ENCODE data around the gene AKR7A3. TPM values are rescaled to one million over a fixed set of nuclear protein-coding genes. Genes with fewer than 3 reads are reported as not detected.
A peak's percentile ranks its signal among the peaks of the same experiment; 100 is the strongest.

AKR7A3 gene
- total and polyA plus RNA-seq, 9 donors: 0.23 to 3.5 (median 2.0) TPM

DNA sequence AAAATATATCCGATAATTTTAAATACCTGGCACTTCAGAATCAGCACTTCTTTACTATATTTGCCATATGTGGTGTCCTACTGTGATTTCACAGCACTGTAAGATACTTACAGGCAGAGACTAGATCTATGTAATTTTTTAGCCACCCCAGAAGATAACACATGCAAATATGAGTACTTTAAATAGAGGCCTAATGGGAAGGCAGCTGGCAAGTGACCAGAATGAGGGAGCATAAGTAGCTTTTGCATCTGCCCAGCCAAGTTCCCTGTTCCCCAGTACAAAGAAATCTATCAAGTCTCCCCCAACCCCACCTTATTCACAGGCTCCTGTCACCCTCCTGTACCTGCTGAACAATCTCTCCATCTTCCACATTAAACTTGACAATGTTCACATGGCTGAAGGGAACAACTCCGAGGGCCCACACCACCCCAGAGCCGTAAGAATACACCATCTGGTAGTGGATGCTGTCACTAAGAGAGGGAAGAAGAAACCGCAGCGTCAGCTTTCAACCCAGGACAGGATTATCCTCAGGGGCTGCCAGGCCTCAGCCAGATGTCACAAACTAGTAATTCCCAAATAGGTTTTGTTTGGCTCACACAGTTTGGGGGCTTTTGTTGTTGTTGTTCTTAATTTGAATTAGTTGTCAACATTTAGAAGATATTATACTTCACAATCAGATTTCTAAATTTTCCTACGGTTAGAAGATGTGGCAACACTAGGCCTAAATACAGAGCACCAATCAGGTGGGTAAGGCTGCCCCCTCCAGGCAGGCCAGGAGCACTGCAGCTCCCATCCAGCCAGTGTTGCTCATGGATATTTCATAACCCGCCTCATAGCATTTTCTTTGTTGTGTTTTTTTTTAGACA lies 47.7 kb downstream of the AKR7A3 start:
- Histone ChIP-seq H3K4me1 (ENCODE audit: insufficient read depth) (no peaks in the 10 kb centered on the region), H3K36me3 (no peaks in the 10 kb centered on the region), H3K27ac (peak overlapping the region; percentile 11 to 42), H3K9me3 (no peaks in the 10 kb centered on the region), H3K27me3 (no peaks in the 10 kb centered on the region), H3K4me3 (no peak overlapping the region)
- peak; percentile 57 to 81 (median 76) for DNase-seq
- no peak for TF ChIP-seq EP300 (IDR thresholded peaks at IDR 0.05)
- TF ChIP-seq, protein P1, sequence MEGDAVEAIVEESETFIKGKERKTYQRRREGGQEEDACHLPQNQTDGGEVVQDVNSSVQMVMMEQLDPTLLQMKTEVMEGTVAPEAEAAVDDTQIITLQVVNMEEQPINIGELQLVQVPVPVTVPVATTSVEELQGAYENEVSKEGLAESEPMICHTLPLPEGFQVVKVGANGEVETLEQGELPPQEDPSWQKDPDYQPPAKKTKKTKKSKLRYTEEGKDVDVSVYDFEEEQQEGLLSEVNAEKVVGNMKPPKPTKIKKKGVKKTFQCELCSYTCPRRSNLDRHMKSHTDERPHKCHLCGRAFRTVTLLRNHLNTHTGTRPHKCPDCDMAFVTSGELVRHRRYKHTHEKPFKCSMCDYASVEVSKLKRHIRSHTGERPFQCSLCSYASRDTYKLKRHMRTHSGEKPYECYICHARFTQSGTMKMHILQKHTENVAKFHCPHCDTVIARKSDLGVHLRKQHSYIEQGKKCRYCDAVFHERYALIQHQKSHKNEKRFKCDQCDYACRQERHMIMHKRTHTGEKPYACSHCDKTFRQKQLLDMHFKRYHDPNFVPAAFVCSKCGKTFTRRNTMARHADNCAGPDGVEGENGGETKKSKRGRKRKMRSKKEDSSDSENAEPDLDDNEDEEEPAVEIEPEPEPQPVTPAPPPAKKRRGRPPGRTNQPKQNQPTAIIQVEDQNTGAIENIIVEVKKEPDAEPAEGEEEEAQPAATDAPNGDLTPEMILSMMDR (IDR thresholded peaks at IDR 0.05): peak; percentile 74 to 92 (median 88)
- no peak for TF ChIP-seq POLR2A (IDR thresholded peaks at IDR 0.05)
- intact Hi-C loops (cut with DNase I): loop anchor here in 2 of 4 donors (2.0 to 10.0 kb wide), 2 partner anchors 60 to 336 kb away; partner anchors contain the start of gene ALDH4A1 (in 1 of the 2)
- WGBS, 3 donors: 43 to 50% (median 47%) methylated on average over 7 of the region's 7 CpGs

DNA sequence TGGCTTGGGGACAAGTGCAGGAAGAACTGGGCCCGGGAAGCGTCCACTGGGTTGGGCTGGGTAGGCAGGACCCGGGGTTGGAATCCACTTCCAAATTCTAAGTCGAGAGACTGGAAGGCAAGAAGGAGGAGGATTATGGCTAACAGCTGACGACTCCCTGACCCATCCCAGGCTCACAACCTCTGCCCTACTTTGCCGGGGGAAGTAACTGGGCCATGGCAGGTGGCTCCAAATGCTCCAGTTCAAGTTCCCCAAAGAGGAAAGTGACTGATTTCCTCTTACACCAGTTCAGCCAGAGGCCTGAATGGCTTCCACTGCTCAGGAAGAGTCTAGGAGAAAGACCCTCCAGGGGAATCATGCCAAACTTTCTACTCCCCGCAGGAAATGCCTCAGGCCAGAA lies 48.7 kb downstream of the AKR7A3 start:
- no peaks in the 10 kb centered on the region for H3K4me1 ChIP-seq (ENCODE audit: insufficient read depth)
- no peak overlapping the region for H3K27ac ChIP-seq
- H3K27me3 ChIP-seq: no peaks in the 10 kb centered on the region
- no peak overlapping the region for H3K4me3 ChIP-seq
- intact Hi-C loops (cut with DNase I): loop anchor here in 2 of 4 donors (2.0 to 10.0 kb wide), 3 partner anchors 55 to 335 kb away; partner anchors contain the start of gene ALDH4A1 (in 2 of the 2)
- TF ChIP-seq, protein P1 (IDR thresholded peaks at IDR 0.05): no peak
- no peak for TF ChIP-seq EP300 (IDR thresholded peaks at IDR 0.05)
- no peak for TF ChIP-seq POLR2A (IDR thresholded peaks at IDR 0.05)
- no peak for DNase-seq
- no peaks in the 10 kb centered on the region for H3K9me3 ChIP-seq
- 57 to 79% (median 66%) methylated on average over 7 of the region's 7 CpGs for WGBS, 3 donors
- H3K36me3 ChIP-seq: no peaks in the 10 kb centered on the region

DNA sequence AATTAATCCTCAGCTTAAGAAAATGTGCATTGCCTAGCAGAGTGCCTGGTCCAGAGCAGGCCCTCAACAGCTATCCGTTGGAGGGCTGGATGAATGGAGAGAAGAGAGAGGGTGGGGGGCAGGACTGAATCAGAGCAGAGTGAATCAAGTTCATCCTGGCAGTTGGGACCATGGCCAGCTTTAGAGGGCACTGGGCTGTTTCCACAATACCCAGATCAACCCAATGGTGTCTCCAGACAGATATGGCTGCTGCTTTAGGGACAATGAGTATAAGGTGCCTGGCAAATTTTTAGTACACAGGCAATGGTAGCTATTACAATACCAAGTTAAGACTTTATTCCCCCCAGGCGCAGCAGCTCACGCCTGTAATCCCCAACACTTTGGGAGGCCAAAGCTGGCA lies 54.3 kb downstream of the AKR7A3 start:
- no peaks in the 10 kb centered on the region for H3K9me3 ChIP-seq
- no peak for DNase-seq
- H3K4me3 ChIP-seq: no peak overlapping the region
- H3K27me3 ChIP-seq: no peaks in the 10 kb centered on the region
- intact Hi-C loops (cut with DNase I): loop anchor here in 2 of 4 donors (10.0 kb wide), 2 partner anchors 49 to 329 kb away; partner anchors contain the start of gene ALDH4A1 (in 1 of the 2)
- H3K36me3 ChIP-seq: no peaks in the 10 kb centered on the region
- 95 to 98% (median 96%) methylated on average over 3 of the region's 3 CpGs for WGBS, 3 donors
- H3K4me1 ChIP-seq (ENCODE audit: insufficient read depth): peaks cover 19% of the 10 kb centered on the region
- TF ChIP-seq EP300 (IDR thresholded peaks at IDR 0.05): no peak
- TF ChIP-seq, protein P1 (IDR thresholded peaks at IDR 0.05): no peak
- TF ChIP-seq POLR2A (IDR thresholded peaks at IDR 0.05): no peak
- peak overlapping the region in 1 of 2 donors; percentile 16 for H3K27ac ChIP-seq

Small RNA genes lying within 50 kb of the gene (small RNA-seq; reads per million reads assigned to genes)
- not detected for gene RNU6-1099P

Other genes with a start within 250 kb of the AKR7A3 start
- gene UBR4, start 78.5 kb downstream of the AKR7A3 start, total RNA-seq: 100 to 1,000 TPM in 5 of 7 donors, 10 to 100 TPM in 2; 86.7 to 139 (median 120) TPM
- 100 to 1,000 TPM in 1 of 2 donors, 10 to 100 TPM in 1; 78.7 to 118 TPM for gene UBR4, start 78.5 kb downstream of the AKR7A3 start, polyA plus RNA-seq
- gene EMC1, start 37.2 kb downstream of the AKR7A3 start, total RNA-seq: 10 to 100 TPM; 22.5 to 53.9 (median 34.4) TPM
- 10 to 100 TPM; 15.0 to 36.7 TPM for gene EMC1, start 37.2 kb downstream of the AKR7A3 start, polyA plus RNA-seq
- 10 to 100 TPM; 14.3 to 49.1 (median 29.9) TPM for gene MRTO4, start 37.0 kb downstream of the AKR7A3 start, total RNA-seq
- gene MRTO4, start 37.0 kb downstream of the AKR7A3 start, polyA plus RNA-seq: 10 to 100 TPM; 23.2 to 25.3 TPM
- 10 to 100 TPM; 44.6 to 83.6 (median 68.1) TPM for gene AKR7A2, start 23.4 kb upstream of the AKR7A3 start, total RNA-seq
- gene AKR7A2, start 23.4 kb upstream of the AKR7A3 start, polyA plus RNA-seq: 10 to 100 TPM; 37.9 to 51.8 TPM
- 10 to 100 TPM in 5 of 7 donors, 1 to 10 TPM in 2; 9.2 to 15.2 (median 10.4) TPM for gene SLC66A1, start 23.6 kb upstream of the AKR7A3 start, total RNA-seq
- 1 to 10 TPM; 2.4 to 10.0 TPM for gene SLC66A1, start 23.6 kb upstream of the AKR7A3 start, polyA plus RNA-seq
- gene CAPZB, start 196.8 kb upstream of the AKR7A3 start, total RNA-seq: 100 to 1,000 TPM in 5 of 7 donors, 10 to 100 TPM in 2; 85.0 to 347 (median 258) TPM
- 100 to 1,000 TPM; 253 to 391 TPM for gene CAPZB, start 196.8 kb upstream of the AKR7A3 start, polyA plus RNA-seq

All from ovary (tissue), 9 donors.